Activated CD8-positive, alpha-beta T cell treated with anti-CD3 and anti-CD28 coated beads, Interleukin-2, amount 10 ng/mL, durations not matched to agents 7 days and 5 days (primary cell): Measurements from ENCODE around the gene ANKRD42. TPM values are rescaled to one million over a fixed set of nuclear protein-coding genes. Genes with fewer than 3 reads are reported as not detected.

ENCODE experiments used
- ATAC-seq: fragments of 150-1000 bp; cut with Tn5 transposase; one replicate; pipeline ENCODE4 v1.10.0; 2021; ENCODE audit warnings: moderate library complexity
- CTCF ChIA-PET: fragments of 350-600 bp; sonication (Branson Sonifier 250); formaldehyde crosslinking; loops from one replicate; lab custom pipeline; 2021; ENCODE audit warnings: antibody characterized with exemption; lab: Charles Lee
- POLR2A ChIA-PET: fragments of 350-600 bp; sonication (Branson Sonifier 250); formaldehyde crosslinking; loops from one replicate; lab custom pipeline; 2021; ENCODE audit warnings: antibody characterized with exemption; lab: Charles Lee
- DNase-seq: peaks from one replicate; pipeline ENCODE4 v3.0.0-alpha.2; 2020
- H3K27ac Mint-ChIP-seq: one replicate; pipeline ENCODE4 v1.8.0; 2021; ENCODE audit warnings: mild to moderate bottlenecking, mixed read lengths
- H3K27me3 Mint-ChIP-seq: one replicate; pipeline ENCODE4 v1.8.0; 2021; ENCODE audit warnings: low read depth, mixed read lengths
- H3K36me3 Mint-ChIP-seq: one replicate; pipeline ENCODE4 v1.8.0; 2021; ENCODE audit warnings: low read depth, mixed read lengths
- H3K4me1 Mint-ChIP-seq: one replicate; pipeline ENCODE4 v1.8.0; 2021; ENCODE audit warnings: low read depth, mixed read lengths
- H3K4me3 Mint-ChIP-seq: one replicate; pipeline ENCODE4 v1.8.0; 2021; ENCODE audit warnings: mild to moderate bottlenecking, mixed read lengths
- H3K9me3 Mint-ChIP-seq: one replicate; pipeline ENCODE4 v1.8.0; 2022; ENCODE audit warnings: mixed read lengths; ENCODE audit not compliant: insufficient read depth
- total RNA-seq, 2 experiments: library from RNA; stranded (reverse); gene quantifications; one replicate each; pipeline ENCODE4 v1.2.3, GENCODE V29; 2021

Gene ANKRD42
- total RNA-seq, 2 experiments from 2014 or later = 4.2 to 4.5 TPM

DNA sequence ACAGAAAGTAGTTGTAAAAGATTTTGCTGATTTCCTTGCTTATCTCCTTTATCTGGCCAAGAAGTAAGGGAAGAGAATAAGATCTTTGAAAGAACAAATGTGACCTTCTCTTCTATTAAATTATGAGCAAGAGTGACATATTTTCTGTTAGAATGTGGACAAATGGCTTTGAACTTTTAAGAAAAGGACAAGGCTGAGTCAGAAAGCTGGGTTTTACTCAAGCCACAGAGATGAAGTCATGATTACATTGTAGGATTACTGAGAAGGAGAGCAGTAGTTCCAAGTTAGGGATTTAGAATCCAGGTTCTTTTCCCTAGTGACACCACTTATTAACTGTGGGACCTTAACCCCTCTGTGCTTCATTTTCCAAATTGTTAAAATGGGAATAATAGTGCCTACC, 79.1 kb downstream of the ANKRD42 start:
- H3K27me3 Mint-ChIP-seq = no peaks in the 10 kb centered on the region
- H3K4me3 Mint-ChIP-seq = no peak overlapping the region
- H3K4me1 Mint-ChIP-seq = no peaks in the 10 kb centered on the region
- DNase-seq (no peak), ATAC-seq (no peak)
- ChIA-PET CTCF (interaction anchor here (0.6 to 2.2 kb wide), 2 partner anchors 20 to 405 kb away, joined by 3 to 6 read pairs; no protein-coding TSS in a partner anchor), POLR2A (no interaction called here)
- no peak overlapping the region for H3K27ac Mint-ChIP-seq
- H3K36me3 Mint-ChIP-seq = peaks cover 54% of the 10 kb centered on the region
- no peaks in the 10 kb centered on the region for H3K9me3 Mint-ChIP-seq

DNA sequence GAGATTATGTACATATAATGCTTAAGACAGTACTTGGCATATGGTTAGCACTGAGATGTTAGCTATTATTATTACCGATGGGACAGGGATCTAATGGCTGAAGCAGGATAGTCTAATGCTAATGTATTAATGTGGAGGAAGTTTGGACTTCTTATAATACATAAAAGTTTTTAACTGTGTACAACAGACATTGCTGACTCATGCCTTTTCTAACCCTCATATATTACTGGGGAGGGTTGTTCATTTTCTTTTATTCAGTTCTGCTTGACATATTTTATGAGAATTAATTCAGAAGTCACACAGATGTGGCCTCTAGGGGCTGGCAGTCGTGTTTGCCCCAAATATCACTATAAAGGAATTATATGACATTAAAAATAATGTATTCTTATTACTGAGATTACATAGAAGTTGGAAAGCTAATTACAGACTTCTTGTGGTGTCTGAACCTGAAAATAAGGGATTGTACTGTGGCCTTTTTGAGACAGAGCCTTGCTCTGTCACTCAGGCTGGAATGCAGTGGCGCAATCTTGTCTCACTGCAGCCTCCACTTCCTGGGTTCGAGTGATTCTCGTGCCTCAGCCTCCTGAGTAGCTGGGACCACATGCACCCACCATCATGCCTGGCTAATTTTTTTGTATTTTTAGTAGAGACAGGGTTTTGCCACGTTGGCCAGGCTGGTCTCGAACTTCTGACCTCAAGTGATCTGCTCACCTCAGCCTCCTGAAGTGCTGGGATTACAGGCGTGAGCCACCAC, 82.6 kb downstream of the ANKRD42 start:
- H3K27me3 Mint-ChIP-seq = no peaks in the 10 kb centered on the region
- no peak for ATAC-seq
- POLR2A ChIA-PET = interaction anchor here (1.1 kb wide), 1 partner anchor 10 kb away, joined by 3 read pairs; the partner anchor contains the start of gene CCDC90B

DNA sequence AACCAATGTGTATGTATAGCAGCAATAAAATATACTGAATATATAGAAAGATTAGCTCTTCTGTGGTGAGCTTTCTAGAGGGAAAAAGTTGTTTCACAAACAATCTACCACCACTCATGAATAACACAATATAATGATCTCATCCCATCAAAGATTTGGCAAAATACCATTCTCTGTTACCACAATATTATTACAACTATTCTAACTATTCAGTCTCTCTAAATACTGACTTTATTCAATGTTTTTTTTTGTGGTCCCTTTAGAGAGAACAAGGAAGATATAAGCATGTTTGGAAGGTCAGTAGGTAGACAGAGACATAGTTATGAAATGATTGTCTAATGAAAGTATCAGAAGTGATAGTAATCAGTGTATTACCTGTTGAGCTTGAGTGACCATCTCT, 84.8 kb downstream of the ANKRD42 start:
- Mint-ChIP-seq H3K4me3 (no peak overlapping the region), H3K27me3 (no peaks in the 10 kb centered on the region), H3K4me1 (peaks cover 9% of the 10 kb centered on the region), H3K9me3 (no peaks in the 10 kb centered on the region), H3K27ac (no peak overlapping the region), H3K36me3 (peaks cover 28% of the 10 kb centered on the region)
- no peak for DNase-seq
- POLR2A ChIA-PET = interaction anchor here (0.7 kb wide), 1 partner anchor 541 kb away, joined by 6 read pairs; no protein-coding TSS in a partner anchor
- CTCF ChIA-PET = interaction anchor here (0.7 kb wide), 1 partner anchor 15 kb away, joined by 3 read pairs; no protein-coding TSS in a partner anchor
- ATAC-seq = no peak

More for the DNA sequence above, 82.6 kb downstream of the ANKRD42 start:
- Mint-ChIP-seq H3K4me1 (no peaks in the 10 kb centered on the region), H3K9me3 (no peaks in the 10 kb centered on the region), H3K27ac (no peak overlapping the region), H3K36me3 (peaks cover 39% of the 10 kb centered on the region), H3K4me3 (no peak overlapping the region)
- CTCF ChIA-PET = interaction anchor here (1.8 kb wide), 1 partner anchor 17 kb away, joined by 10 read pairs; no protein-coding TSS in a partner anchor
- DNase-seq = no peak

DNA sequence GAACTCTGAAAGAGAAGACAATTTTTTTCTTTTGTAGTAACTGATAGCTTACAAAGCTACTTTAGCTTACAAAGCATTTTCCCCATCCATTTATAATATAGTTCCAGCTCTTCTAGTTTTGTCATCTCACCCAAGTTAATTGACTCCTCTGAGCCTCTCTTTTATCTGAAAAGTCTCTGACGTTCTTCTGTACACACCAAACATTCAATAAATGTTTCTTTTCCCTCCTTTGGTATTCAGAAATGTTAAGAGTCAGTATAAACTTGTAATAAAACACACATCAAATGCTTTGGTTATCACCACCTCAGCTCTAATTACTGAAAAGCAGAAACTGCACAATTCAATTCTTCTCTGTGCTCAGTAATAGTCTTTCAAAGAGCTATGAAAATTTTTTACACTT, 86.7 kb downstream of the ANKRD42 start:
- ATAC-seq (no peak), DNase-seq (no peak)
- ChIA-PET CTCF (interaction anchor here (5.7 kb wide), 1 partner anchor 13 kb away, joined by 36 read pairs; no protein-coding TSS in a partner anchor), POLR2A (no interaction called here)
- H3K9me3 Mint-ChIP-seq = no peaks in the 10 kb centered on the region
- H3K4me1 Mint-ChIP-seq = peaks cover 22% of the 10 kb centered on the region
- H3K27me3 Mint-ChIP-seq = no peaks in the 10 kb centered on the region
- H3K27ac Mint-ChIP-seq = no peak overlapping the region
- peaks cover 27% of the 10 kb centered on the region for H3K36me3 Mint-ChIP-seq
- H3K4me3 Mint-ChIP-seq = no peak overlapping the region

DNA sequence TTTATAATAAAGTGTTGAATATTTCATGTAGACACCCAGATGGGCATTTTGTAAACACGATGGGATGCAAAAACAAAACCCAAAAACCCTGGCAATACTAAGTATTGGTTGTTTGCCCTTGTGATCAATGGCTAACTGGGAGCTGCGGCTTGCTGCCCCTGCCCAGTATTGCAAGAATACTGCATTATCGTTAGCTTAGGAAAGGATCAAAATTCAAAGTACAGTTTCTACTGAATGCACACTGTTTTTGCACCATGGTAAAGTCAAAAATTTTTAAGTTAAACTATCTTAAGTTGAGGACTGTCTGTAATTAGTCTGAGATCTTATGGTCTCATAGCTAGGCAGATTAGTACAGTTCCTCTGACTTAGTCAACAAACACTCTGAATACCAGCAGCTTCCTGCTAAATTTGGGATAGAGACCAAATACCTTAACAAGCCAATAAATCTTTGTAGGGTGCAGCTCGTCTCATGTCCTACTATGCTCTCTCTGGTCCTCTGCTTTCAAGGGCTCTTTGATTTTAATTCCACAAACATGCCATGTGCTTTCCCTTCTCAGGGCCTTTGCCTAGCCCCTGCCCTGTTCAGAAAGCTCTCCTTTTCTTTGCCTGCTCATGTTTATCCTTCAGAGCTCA, 88.7 kb downstream of the ANKRD42 start:
- Mint-ChIP-seq H3K9me3 (peaks cover 1% of the 10 kb centered on the region), H3K36me3 (peaks cover 27% of the 10 kb centered on the region), H3K4me3 (no peak overlapping the region), H3K27ac (no peak overlapping the region), H3K27me3 (no peaks in the 10 kb centered on the region), H3K4me1 (peaks cover 28% of the 10 kb centered on the region)
- ATAC-seq (no peak), DNase-seq (no peak)
- CTCF ChIA-PET = interaction anchor here (0.6 to 5.7 kb wide), 4 partner anchors 8 to 1011 kb away, joined by 3 to 36 read pairs (median 3); no protein-coding TSS in a partner anchor
- POLR2A ChIA-PET = interaction anchor here (0.6 to 1.3 kb wide), 2 partner anchors 381 to 412 kb away, joined by 3 to 6 read pairs; partner anchors contain the start of gene DDIAS

DNA sequence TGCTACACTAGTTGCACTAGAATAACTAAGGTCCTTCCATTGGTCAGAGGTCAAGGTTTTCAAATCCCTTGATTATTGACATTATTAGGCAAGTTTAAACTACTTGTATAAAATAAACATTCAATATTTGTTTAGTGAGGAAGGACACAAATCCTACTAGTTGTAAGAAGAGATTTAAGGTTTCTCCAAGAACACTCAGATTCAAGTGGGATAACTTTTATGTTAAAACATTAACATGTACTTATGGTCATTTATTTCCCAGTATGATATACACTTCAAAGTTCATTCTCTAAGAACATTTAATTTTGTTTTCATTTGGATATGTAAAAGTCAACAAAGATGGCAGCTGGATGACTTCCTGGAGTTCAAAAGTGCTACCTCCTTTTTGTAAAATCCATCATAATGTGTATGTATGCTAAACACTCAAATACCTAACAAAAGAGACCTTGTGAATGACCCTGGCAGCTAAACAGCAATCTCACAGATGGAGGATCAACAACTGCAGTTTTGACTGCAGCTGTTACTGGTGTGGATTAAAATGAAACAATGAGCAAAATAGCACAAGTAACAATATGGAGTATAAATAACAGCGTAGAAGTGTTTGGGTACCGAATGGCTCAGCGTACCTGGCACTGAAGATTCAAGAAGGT, 91.1 kb downstream of the ANKRD42 start:
- Mint-ChIP-seq H3K27ac (peak overlapping the region; percentile 99), H3K27me3 (no peaks in the 10 kb centered on the region), H3K36me3 (peaks cover 21% of the 10 kb centered on the region), H3K4me1 (peaks cover 30% of the 10 kb centered on the region), H3K9me3 (peaks cover 2% of the 10 kb centered on the region), H3K4me3 (peak overlapping the region; percentile 95)
- ChIA-PET CTCF (interaction anchor here (1.2 to 5.7 kb wide), 2 partner anchors 9 to 11 kb away, joined by 3 to 36 read pairs; no protein-coding TSS in a partner anchor), POLR2A (interaction anchor here (0.7 to 2.3 kb wide), 3 partner anchors 11 to 384 kb away, joined by 4 to 28 read pairs (median 4); partner anchors contain the start of genes DDIAS and PRCP)
- ATAC-seq = no peak
- no peak for DNase-seq

DNA sequence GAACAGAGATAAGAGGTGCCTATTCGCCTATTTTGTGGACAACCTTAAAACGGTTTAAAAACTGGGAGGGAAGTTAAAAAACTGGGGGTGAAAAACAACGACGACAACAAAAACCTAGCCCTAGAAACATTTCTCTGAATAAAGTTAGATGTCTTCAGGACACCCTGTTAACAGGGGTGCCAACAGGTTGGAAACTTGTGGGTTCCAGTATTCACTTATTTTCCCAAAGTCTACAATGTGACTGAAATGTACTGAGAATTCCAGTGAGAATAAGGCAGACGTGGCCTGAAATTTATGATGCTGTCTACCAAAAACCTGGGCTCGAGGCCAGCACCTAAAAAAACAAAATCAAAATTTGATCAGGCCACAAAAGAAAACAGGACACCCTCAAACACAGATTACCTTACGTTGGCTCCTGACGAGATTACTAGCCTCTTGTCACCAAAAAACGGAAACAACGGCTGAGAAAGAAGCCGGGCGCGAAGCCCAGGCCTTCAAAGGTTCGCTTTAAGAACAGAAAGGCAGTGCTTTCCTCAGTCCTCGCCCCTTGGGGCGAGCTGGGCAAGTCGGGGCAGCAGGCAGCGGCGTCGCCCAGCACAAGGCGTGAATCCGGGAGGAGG, 91.7 kb downstream of the ANKRD42 start:
- POLR2A ChIA-PET = interaction anchor here (0.6 to 2.3 kb wide), 12 partner anchors 11 to 385 kb away, joined by 3 to 28 read pairs (median 3); partner anchors contain the start of genes ANKRD42, DDIAS, PCF11 and PRCP
- peaks cover 2% of the 10 kb centered on the region for H3K9me3 Mint-ChIP-seq
- H3K36me3 Mint-ChIP-seq = peaks cover 19% of the 10 kb centered on the region
- peak overlapping the region; percentile 95 for H3K4me3 Mint-ChIP-seq
- ATAC-seq (peak; percentile 62), DNase-seq (no peak)
- no peaks in the 10 kb centered on the region for H3K27me3 Mint-ChIP-seq
- CTCF ChIA-PET = interaction anchor here (1.7 to 5.7 kb wide), 2 partner anchors 8 to 384 kb away, joined by 6 to 36 read pairs; partner anchors contain the start of gene DDIAS
- H3K27ac Mint-ChIP-seq = peak overlapping the region; percentile 99
- H3K4me1 Mint-ChIP-seq = peaks cover 30% of the 10 kb centered on the region

DNA sequence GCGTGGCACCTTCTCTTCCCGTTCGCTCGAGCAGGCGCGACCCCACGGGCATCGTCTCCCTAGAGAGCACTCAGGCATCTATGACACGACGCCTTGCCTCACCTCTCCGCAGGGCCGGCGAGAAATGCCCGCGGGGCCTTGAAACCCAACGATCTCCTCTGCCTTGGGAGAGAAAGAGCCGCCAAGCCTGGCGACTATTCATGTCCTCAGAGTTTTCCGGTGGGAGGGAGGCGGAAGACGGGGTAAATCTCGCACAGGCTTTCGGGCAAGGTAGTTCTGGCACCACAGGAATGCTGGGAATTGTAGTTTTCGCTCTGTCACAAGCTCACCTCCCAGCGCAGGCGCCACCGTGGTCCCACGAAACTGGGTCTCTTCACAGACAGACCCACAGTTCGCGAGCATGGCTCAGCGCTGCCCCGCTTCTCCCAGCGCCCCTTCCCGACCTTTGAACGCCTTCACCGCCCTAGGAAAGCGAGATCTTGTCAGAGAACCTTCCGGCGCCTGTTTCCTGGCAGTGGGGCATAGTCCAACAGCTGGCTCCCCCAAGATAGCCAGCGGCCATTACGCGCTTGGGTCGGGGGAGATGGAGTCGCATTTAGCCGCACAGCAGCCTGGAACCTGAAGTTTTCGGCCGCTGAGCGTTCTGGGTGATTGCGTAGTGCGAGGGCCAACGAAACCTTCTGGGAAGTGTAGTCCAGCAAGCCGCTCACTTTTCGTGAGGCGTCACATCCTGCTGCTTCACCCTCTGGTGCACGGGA, 92.4 kb downstream of the ANKRD42 start, which contains the start of gene CCDC90B:
Gene CCDC90B (minus strand): TSS at position 597 of the 758 bp plus-strand sequence. CDS start 395 bp downstream, at position 202.
- Mint-ChIP-seq H3K27me3 (peaks cover under 1% of the 10 kb centered on the region), H3K9me3 (peaks cover 2% of the 10 kb centered on the region), H3K4me1 (peaks cover 30% of the 10 kb centered on the region), H3K4me3 (peak within 1 kb of the TSS; percentile 95), H3K36me3 (peaks cover 19% of the 10 kb centered on the region), H3K27ac (peak within 1 kb of the TSS; percentile 99)
- ATAC-seq (peak; percentile 94), DNase-seq (peak; percentile 97)
- ChIA-PET CTCF (interaction anchor here (0.9 to 1.7 kb wide), 2 partner anchors 10 to 384 kb away, joined by 4 to 6 read pairs; partner anchors contain the start of gene DDIAS), POLR2A (interaction anchor here (0.6 to 2.3 kb wide), 13 partner anchors 10 to 386 kb away, joined by 3 to 28 read pairs (median 3); partner anchors contain the start of genes ANKRD42, DDIAS, PCF11 and PRCP)

DNA sequence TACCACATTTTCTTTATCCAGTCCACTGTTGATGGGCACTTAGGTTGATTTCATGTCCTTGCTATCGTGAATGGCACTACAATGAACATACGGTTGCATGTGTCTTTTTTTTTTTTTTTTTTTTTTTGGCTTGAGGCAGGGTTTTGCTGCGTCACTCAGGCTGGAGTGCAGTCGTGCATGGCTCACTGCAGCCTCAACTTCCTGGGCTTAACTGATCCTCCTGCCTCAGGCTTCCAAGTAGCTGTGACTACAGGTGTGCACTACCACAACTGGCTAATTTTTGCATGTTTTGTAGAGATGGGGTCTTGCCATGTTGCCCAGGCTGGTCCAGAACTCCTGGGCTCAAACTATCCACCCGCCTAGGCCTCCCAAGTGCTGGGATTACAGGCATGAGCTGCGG, 94.1 kb downstream of the ANKRD42 start:
- CTCF ChIA-PET = interaction anchor here (0.7 to 1.1 kb wide), 2 partner anchors 237 to 420 kb away, joined by 3 read pairs; no protein-coding TSS in a partner anchor
- H3K36me3 Mint-ChIP-seq = peaks cover 16% of the 10 kb centered on the region
- peaks cover 4% of the 10 kb centered on the region for H3K27me3 Mint-ChIP-seq
- no peak overlapping the region for H3K4me3 Mint-ChIP-seq
- ATAC-seq (no peak), DNase-seq (no peak)
- H3K27ac Mint-ChIP-seq = no peak overlapping the region
- peaks cover 2% of the 10 kb centered on the region for H3K9me3 Mint-ChIP-seq
- H3K4me1 Mint-ChIP-seq = peaks cover 31% of the 10 kb centered on the region
- POLR2A ChIA-PET = no interaction called here
